Activated B cell treated with CpG ODN at 0.5 μM for 24 hours (primary cell): ENCODE results near the gene VAV1. TPM values are rescaled to one million over a fixed set of nuclear protein-coding genes. Genes with fewer than 3 reads are reported as not detected.
"Not testable (repeated sequence)": the region's sequence is repeated elsewhere in the genome, so short reads cannot be mapped to it uniquely, and the experiment has no call there.

Source experiments
- ATAC-seq: fragments of 200-7000 bp; cut with Tn5 transposase; one replicate; pipeline ENCODE4 v1.10.0; 2021; ENCODE audit warnings: low read depth, mild to moderate bottlenecking, moderate library complexity
- CTCF ChIA-PET: fragments of 350-600 bp; sonication (Branson Sonifier 250); formaldehyde crosslinking; loops from one replicate; lab custom pipeline; 2021; ENCODE audit warnings: antibody characterized with exemption; lab: Charles Lee
- POLR2A ChIA-PET: fragments of 350-600 bp; sonication (Branson Sonifier 250); formaldehyde crosslinking; loops from one replicate; lab custom pipeline; 2021; ENCODE audit warnings: antibody characterized with exemption; lab: Charles Lee
- DNase-seq: peaks from one replicate; pipeline ENCODE4 v3.0.0; 2022
- H3K27ac Mint-ChIP-seq: one replicate; pipeline ENCODE4 v1.8.0; 2020; ENCODE audit warnings: mixed read lengths
- H3K27me3 Mint-ChIP-seq: one replicate; pipeline ENCODE4 v1.8.0; 2021; ENCODE audit warnings: mixed read lengths
- H3K36me3 Mint-ChIP-seq: one replicate; pipeline ENCODE4 v1.8.0; 2021; ENCODE audit warnings: low read depth, mixed read lengths
- H3K4me1 Mint-ChIP-seq: one replicate; pipeline ENCODE4 v1.8.0; 2021; ENCODE audit warnings: mixed read lengths
- H3K4me3 Mint-ChIP-seq: one replicate; pipeline ENCODE4 v1.8.0; 2020; ENCODE audit warnings: mild to moderate bottlenecking, mixed read lengths
- H3K9me3 Mint-ChIP-seq: one replicate; pipeline ENCODE4 v1.8.0; 2020; ENCODE audit warnings: mixed read lengths
- intact Hi-C: fragments of 100-400 bp; cut with micrococcal nuclease; formaldehyde crosslinking; loops from one replicate; pipeline ENCODE4 v1.15.1; 2024
- total RNA-seq: library from RNA; stranded (reverse); gene quantifications from 2 replicates; pipeline ENCODE4 v1.2.3, GENCODE V29; 2022
- TF ChIP-seq, protein P1 (sequence below): fragments of 200-600 bp; IDR thresholded peaks from one replicate; pipeline ENCODE4 v1.8.0; 2022; ENCODE audit warnings: antibody characterized with exemption, mild to moderate bottlenecking

VAV1 gene
- total RNA-seq, 1 donor from 2014 or later: 121 TPM

DNA sequence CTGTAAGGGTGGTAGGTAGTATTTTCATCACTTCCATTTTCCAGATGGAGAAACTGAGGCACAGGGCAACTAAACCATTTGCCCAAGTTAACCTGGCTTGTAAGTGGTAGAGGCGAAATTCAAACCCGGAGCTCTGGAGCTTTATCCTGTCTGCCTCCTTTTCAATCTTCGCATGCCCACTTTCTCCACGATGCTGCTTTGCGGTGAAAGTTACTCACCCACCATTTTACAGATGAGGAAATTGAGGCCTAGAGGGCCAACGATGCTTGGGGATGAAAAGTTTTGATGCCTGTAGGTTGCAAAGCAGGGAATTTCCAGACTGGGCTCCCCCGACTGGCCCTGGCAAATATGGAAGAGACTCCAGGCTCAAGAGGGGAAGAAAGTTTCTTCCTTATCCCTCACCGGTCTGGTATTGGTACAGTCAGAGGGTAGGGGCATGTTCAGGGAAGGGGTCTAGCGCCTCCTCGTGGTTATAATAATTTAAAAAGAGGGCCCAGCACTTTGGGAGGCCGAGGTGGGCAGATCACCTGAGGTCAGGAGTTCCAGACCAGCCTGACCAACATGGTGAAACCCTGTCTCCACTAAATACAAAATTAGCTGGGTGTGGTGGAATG, 3.4 kb upstream of the VAV1 start:
- Mint-ChIP-seq H3K9me3 (no peaks in the 10 kb centered on the region), H3K36me3 (peaks cover 14% of the 10 kb centered on the region), H3K27me3 (no peaks in the 10 kb centered on the region), H3K4me3 (no peak overlapping the region), H3K4me1 (peaks cover 52% of the 10 kb centered on the region), H3K27ac (peak overlapping the region; percentile 44)
- TF ChIP-seq, protein P1, sequence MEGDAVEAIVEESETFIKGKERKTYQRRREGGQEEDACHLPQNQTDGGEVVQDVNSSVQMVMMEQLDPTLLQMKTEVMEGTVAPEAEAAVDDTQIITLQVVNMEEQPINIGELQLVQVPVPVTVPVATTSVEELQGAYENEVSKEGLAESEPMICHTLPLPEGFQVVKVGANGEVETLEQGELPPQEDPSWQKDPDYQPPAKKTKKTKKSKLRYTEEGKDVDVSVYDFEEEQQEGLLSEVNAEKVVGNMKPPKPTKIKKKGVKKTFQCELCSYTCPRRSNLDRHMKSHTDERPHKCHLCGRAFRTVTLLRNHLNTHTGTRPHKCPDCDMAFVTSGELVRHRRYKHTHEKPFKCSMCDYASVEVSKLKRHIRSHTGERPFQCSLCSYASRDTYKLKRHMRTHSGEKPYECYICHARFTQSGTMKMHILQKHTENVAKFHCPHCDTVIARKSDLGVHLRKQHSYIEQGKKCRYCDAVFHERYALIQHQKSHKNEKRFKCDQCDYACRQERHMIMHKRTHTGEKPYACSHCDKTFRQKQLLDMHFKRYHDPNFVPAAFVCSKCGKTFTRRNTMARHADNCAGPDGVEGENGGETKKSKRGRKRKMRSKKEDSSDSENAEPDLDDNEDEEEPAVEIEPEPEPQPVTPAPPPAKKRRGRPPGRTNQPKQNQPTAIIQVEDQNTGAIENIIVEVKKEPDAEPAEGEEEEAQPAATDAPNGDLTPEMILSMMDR: no peak
- DNase-seq (no peak), ATAC-seq (no peak)
- POLR2A ChIA-PET: interaction anchor here (0.6 to 10.1 kb wide), 3 partner anchors 32 to 406 kb away, joined by 3 to 333 read pairs (median 12); partner anchors contain the start of gene GPR108
- intact Hi-C loops: loop anchor here (5.0 kb wide), 1 partner anchor 192 kb away; no protein-coding TSS in a partner anchor
- CTCF ChIA-PET: interaction anchor here (1.1 to 3.4 kb wide), 6 partner anchors 30 to 253 kb away, joined by 3 to 12 read pairs (median 5); partner anchors contain the start of gene TRIP10

DNA sequence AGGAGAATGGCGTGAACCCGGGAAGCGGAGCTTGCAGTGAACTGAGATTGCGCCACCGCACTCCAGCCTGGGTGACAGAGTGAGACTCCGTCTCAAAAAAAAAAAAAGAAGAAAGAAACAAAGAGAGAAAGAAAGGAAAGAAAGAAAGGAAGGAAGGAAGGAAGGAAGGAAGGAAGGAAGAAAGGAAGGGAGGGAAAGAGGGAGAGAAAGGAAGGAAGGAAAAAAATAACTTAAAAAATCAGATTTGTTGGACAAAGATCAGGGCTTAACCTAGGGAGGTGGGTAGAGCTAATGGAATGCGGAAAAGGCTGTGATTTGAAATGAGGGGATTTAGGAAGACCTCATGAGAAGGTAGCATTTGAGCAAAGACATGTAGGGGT, 870 bp upstream of the VAV1 start:
- ChIA-PET CTCF (interaction anchor here (1.3 to 3.5 kb wide), 4 partner anchors 31 to 92 kb away, joined by 4 to 31 read pairs (median 11); partner anchors contain the start of gene GPR108), POLR2A (interaction anchor here (0.6 to 10.1 kb wide), 12 partner anchors 12 to 614 kb away, joined by 3 to 333 read pairs (median 8); partner anchors contain the start of genes GPR108 and TNFSF9)
- ATAC-seq, H3K9me3 Mint-ChIP-seq, DNase-seq, H3K27me3 Mint-ChIP-seq: not testable (repeated sequence)
- intact Hi-C loops: loop anchor here (1.0 to 2.0 kb wide), 6 partner anchors 18 to 399 kb away; partner anchors contain the start of genes ALKBH7 and GPR108
- H3K4me3 Mint-ChIP-seq: peak overlapping the region; percentile 95
- peaks cover 30% of the 10 kb centered on the region for H3K36me3 Mint-ChIP-seq
- peak overlapping the region; percentile 92 for H3K27ac Mint-ChIP-seq
- H3K4me1 Mint-ChIP-seq: peaks cover 60% of the 10 kb centered on the region

DNA sequence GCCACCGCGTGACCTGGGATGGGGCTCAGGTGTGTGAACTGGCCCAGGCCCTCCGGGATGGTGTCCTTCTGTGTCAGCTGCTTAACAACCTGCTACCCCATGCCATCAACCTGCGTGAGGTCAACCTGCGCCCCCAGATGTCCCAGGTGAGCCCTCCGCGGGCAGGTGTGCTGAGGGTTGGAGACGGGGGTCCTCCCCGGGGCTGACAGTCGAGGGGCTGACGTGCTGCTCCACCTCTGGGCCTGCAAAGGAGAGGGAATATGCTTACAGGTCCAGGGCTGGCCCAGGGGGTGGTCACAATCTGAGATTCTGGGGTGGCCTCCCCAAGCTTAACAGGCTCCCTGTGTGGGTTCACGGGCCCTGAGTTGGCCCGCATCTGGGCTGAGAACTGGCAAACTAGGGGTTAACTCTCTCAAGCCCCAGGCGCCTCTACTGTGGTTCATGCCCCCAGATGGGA, 386 bp downstream of the VAV1 start:
- no peak for ATAC-seq

DNA sequence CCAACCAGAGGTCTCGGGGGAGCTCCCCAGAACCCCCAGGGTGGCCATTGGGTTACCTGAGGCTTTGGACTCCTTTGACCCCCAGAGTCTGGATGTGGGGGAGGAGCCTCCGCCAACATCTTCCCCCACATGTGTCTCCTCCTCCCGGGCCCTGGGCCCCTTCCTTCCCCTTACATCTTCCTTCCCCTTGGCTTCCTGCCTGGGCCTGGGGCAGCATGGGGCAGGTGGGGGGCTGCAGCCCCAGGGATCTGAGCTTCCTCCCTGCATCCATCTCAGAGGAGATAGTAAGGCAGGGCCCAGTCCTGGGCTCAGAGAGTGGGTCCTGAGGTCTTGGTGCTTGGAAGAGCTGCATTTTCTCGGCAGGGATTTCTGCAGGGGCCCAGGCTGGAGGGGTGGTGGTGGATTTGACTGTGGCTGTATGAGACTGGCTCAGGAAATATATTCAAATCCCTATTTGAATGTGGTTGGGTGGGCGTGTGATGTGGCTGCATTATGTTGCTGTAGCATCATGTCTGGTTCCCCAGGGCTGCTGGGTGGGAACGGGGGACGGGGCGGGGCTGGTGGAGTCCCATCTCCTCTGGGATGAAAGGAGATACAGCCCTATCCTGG, 919 bp downstream of the VAV1 start:
- intact Hi-C loops: loop anchor here (2.0 kb wide), 2 partner anchors 89 to 401 kb away; partner anchors contain the start of gene ALKBH7
- CTCF ChIA-PET: interaction anchor here (1.1 to 3.5 kb wide), 4 partner anchors 29 to 90 kb away, joined by 4 to 31 read pairs (median 11); partner anchors contain the start of gene GPR108

More for the DNA sequence above, 386 bp downstream of the VAV1 start:
- TF ChIP-seq, protein P1: no peak
- Mint-ChIP-seq H3K4me1 (peaks cover 60% of the 10 kb centered on the region), H3K27ac (peak overlapping the region; percentile 92), H3K4me3 (peak overlapping the region; percentile 95), H3K36me3 (peaks cover 37% of the 10 kb centered on the region), H3K27me3 (no peaks in the 10 kb centered on the region), H3K9me3 (no peaks in the 10 kb centered on the region)
- POLR2A ChIA-PET: interaction anchor here (0.6 to 10.1 kb wide), 33 partner anchors 9 to 1151 kb away, joined by 3 to 333 read pairs (median 4); partner anchors contain the start of genes DENND1C, GPR108, KHSRP and SAFB2
- CTCF ChIA-PET: interaction anchor here (0.8 to 3.5 kb wide), 7 partner anchors 16 to 142 kb away, joined by 3 to 31 read pairs (median 6); partner anchors contain the start of gene GPR108
- DNase-seq: no peak
- intact Hi-C loops: loop anchor here (1.0 to 2.0 kb wide), 6 partner anchors 20 to 400 kb away; partner anchors contain the start of genes ALKBH7 and GPR108

More for the DNA sequence above, 919 bp downstream of the VAV1 start:
- DNase-seq (peak; percentile 60), ATAC-seq (peak; percentile 46)
- POLR2A ChIA-PET: interaction anchor here (0.6 to 10.1 kb wide), 24 partner anchors 8 to 1151 kb away, joined by 3 to 333 read pairs (median 4); partner anchors contain the start of genes DENND1C, GPR108, SAFB2 and ZNF557
- peak overlapping the region; percentile 95 for H3K4me3 Mint-ChIP-seq
- H3K27ac Mint-ChIP-seq: peak overlapping the region; percentile 92
- peaks cover 40% of the 10 kb centered on the region for H3K36me3 Mint-ChIP-seq
- no peaks in the 10 kb centered on the region for H3K9me3 Mint-ChIP-seq
- H3K4me1 Mint-ChIP-seq: peaks cover 60% of the 10 kb centered on the region
- TF ChIP-seq, protein P1: no peak
- H3K27me3 Mint-ChIP-seq: no peaks in the 10 kb centered on the region
